ENCODE measurements around the gene HK1. TPM values are rescaled to one million over a fixed set of nuclear protein-coding genes. Genes with fewer than 3 reads are reported as not detected.

HK1 gene
- polyA plus RNA-seq, 4 donors, result 3.8 to 21.8 (median 9.1) TPM

Other genes with a start within 250 kb of the HK1 start
- gene SRGN, start 190.4 kb upstream of the HK1 start, polyA plus RNA-seq, result 100 to 1,000 TPM in 1 of 4 donors, 10 to 100 TPM in 2, 1 to 10 TPM in 1; 8.1 to 155 (median 28.1) TPM
- gene VPS26A, start 154.3 kb upstream of the HK1 start, polyA plus RNA-seq, result 10 to 100 TPM; 34.0 to 58.2 (median 35.1) TPM
- gene SUPV3L1, start 98.3 kb upstream of the HK1 start, polyA plus RNA-seq, result 10 to 100 TPM; 30.4 to 46.5 (median 36.1) TPM
- 100 to 1,000 TPM in 1 of 4 donors, 10 to 100 TPM in 3; 45.7 to 119 (median 64.7) TPM for gene HKDC1, start 58.2 kb upstream of the HK1 start, polyA plus RNA-seq
- gene TACR2, start 138.4 kb downstream of the HK1 start, polyA plus RNA-seq, result 1 to 10 TPM in 1 of 4 donors, under 1 TPM in 2, not detected in 1; 0.81 to 4.0 (median 0.86) TPM
- 10 to 100 TPM; 43.2 to 72.1 (median 47.7) TPM for gene TSPAN15, start 173.0 kb downstream of the HK1 start, polyA plus RNA-seq

All from small intestine (tissue), 4 donors.